Measurements from ENCODE around the gene FBLN7.

GRCh38 chr2:112164876-112165275 lies 26.7 kb downstream of the FBLN7 start:
- TF ChIP-seq CTCF (IDR thresholded peaks at IDR 0.05) (no peak), POLR2A (IDR thresholded peaks at IDR 0.05) (no peak)
